Cardiac muscle cell (in vitro differentiated cells and primary cell): Measurements from ENCODE around the gene LY6G5B. TPM values are rescaled to one million over a fixed set of nuclear protein-coding genes. Genes with fewer than 3 reads are reported as not detected.
A peak's percentile ranks its signal among the peaks of the same experiment; 100 is the strongest.
"Not testable (repeated sequence)": the region's sequence is repeated elsewhere in the genome, so short reads cannot be mapped to it uniquely, and the experiment has no call there.

Source experiments
- DNase-seq, 2 donors: peaks; one replicate each; pipeline versions ENCODE4 v3.0.0 to v3.0.0-alpha.2; 2010 to 2017; ENCODE audit warnings: low read depth in 1 of 2, low spot score in 1 of 2
- H3K27ac ChIP-seq: fragments of 200-600 bp; sonication (generic); 2 replicates; pipeline ENCODE4 v1.5.1; 2016
- H3K27me3 ChIP-seq: fragments of 200-600 bp; sonication (generic); 2 replicates; pipeline ENCODE4 v1.6.0; 2016; ENCODE audit warnings: control low read depth
- H3K36me3 ChIP-seq: fragments of 200-600 bp; sonication (generic); 2 replicates; pipeline ENCODE4 v1.5.1; 2016; ENCODE audit warnings: control low read depth
- H3K4me1 ChIP-seq: fragments of 200-600 bp; sonication (generic); 2 replicates; pipeline ENCODE4 v1.8.1; 2017; ENCODE audit warnings: low read depth, mild to moderate bottlenecking, mixed run types
- H3K4me3 ChIP-seq: fragments of 200-600 bp; sonication (generic); 2 replicates; pipeline ENCODE4 v1.5.1; 2016; ENCODE audit warnings: mild to moderate bottlenecking
- H3K9me3 ChIP-seq: fragments of 200-600 bp; sonication (generic); 2 replicates; pipeline ENCODE4 v1.5.1; 2017; ENCODE audit warnings: low read depth, mild to moderate bottlenecking, control low read depth
- CTCF ChIP-seq: IDR thresholded peaks from 2 replicates; pipeline ENCODE4 v1.5.1; 2012; ENCODE audit warnings: low read depth, mild to moderate bottlenecking, low read length
- polyA plus RNA-seq: library from polyadenylated mRNA; unstranded; fragments of >200 nt; fragmentation: Nextera tagmentation; extraction: Ambion mirVana; gene quantifications from 2 replicates; pipeline ENCODE4 v1.2.1, GENCODE V29; 2016
- total RNA-seq: library from RNA; depleted of rRNA; stranded (reverse); fragments of >200 nt; gene quantifications from 2 replicates; pipeline ENCODE4 v1.2.3, GENCODE V29; 2016

LY6G5B gene
- total and polyA plus RNA-seq, 2 experiments from 2014 or later: 6.8 to 16.5 TPM

GRCh38 chr6:31706599-31706998, 36.8 kb downstream of the LY6G5B start, which contains the start of gene LY6G6F:
TSS of gene LY6G6F (plus strand) at chr6:31706866. CDS start at chr6:31706907, 41 bp downstream.
- H3K27me3 ChIP-seq: no peaks in the 10 kb centered on the region
- H3K4me1 ChIP-seq: peaks cover 6% of the 10 kb centered on the region
- DNase-seq: peak in 1 of 2 donors; percentile 62
- no peak within 1 kb of the TSS for H3K4me3 ChIP-seq
- H3K36me3 ChIP-seq: no peaks in the 10 kb centered on the region
- TF ChIP-seq CTCF: no peak
- no peak within 1 kb of the TSS for H3K27ac ChIP-seq
- H3K9me3 ChIP-seq: no peaks in the 10 kb centered on the region

GRCh38 chr6:31707701-31708100, 37.9 kb downstream of the LY6G5B start:
- Histone ChIP-seq H3K9me3 (no peaks in the 10 kb centered on the region), H3K4me3 (no peak overlapping the region), H3K27ac (no peak overlapping the region), H3K4me1 (no peaks in the 10 kb centered on the region), H3K36me3 (no peaks in the 10 kb centered on the region), H3K27me3 (no peaks in the 10 kb centered on the region)
- DNase-seq: no peak
- TF ChIP-seq CTCF: no peak

GRCh38 chr6:31708224-31708623, 38.4 kb downstream of the LY6G5B start:
- Histone ChIP-seq H3K27ac (no peak overlapping the region), H3K9me3 (no peaks in the 10 kb centered on the region), H3K27me3 (no peaks in the 10 kb centered on the region), H3K4me3 (no peak overlapping the region), H3K4me1 (no peaks in the 10 kb centered on the region), H3K36me3 (no peaks in the 10 kb centered on the region)
- no peak for TF ChIP-seq CTCF
- DNase-seq: no peak

GRCh38 chr6:31709157-31709556, 39.4 kb downstream of the LY6G5B start:
- H3K9me3 ChIP-seq, H3K4me1 ChIP-seq: not testable (repeated sequence)

GRCh38 chr6:31710523-31711219, 40.9 kb downstream of the LY6G5B start:
- TF ChIP-seq CTCF: no peak
- no peak overlapping the region for H3K27ac ChIP-seq
- H3K4me3 ChIP-seq: no peak overlapping the region
- H3K36me3 ChIP-seq: no peaks in the 10 kb centered on the region
- H3K9me3 ChIP-seq: no peaks in the 10 kb centered on the region
- DNase-seq: no peak
- no peaks in the 10 kb centered on the region for H3K27me3 ChIP-seq
- H3K4me1 ChIP-seq: peaks cover 11% of the 10 kb centered on the region

More at GRCh38 chr6:31709157-31709556, 39.4 kb downstream of the LY6G5B start:
- H3K27ac ChIP-seq, DNase-seq, H3K27me3 ChIP-seq, H3K4me3 ChIP-seq, H3K36me3 ChIP-seq: not testable (repeated sequence)

- no peak for DNase-seq
- no peaks in the 10 kb centered on the region for H3K27me3 ChIP-seq
- H3K4me3 ChIP-seq: no peak overlapping the region
- no peaks in the 10 kb centered on the region for H3K36me3 ChIP-seq
- no peak overlapping the region for H3K27ac ChIP-seq
- H3K9me3 ChIP-seq: no peaks in the 10 kb centered on the region
- H3K4me1 ChIP-seq: peaks cover 11% of the 10 kb centered on the region
- TF ChIP-seq CTCF: no peak
Observed at GRCh38 chr6:31711233-31711632, 41.5 kb downstream of the LY6G5B start.
